CD4-positive, alpha-beta T cell treated with Interleukin-4 for 4 hours (primary cell): ENCODE data around the gene KCNQ1OT1.
A peak's percentile ranks its signal among the peaks of the same experiment; 100 is the strongest.

ENCODE experiments used
- DNase-seq: peaks from one replicate; pipeline ENCODE4 v3.0.0-alpha.2; 2020

KCNQ1OT1 gene

GRCh38 chr11:2699531-2700414 is at the start of gene KCNQ1OT1:
KCNQ1OT1 (minus strand) TSS chr11:2699994.
- peak; percentile 91 for DNase-seq

- DNase-seq, result no peak
Observed at GRCh38 chr11:2748814-2749554, 49.2 kb upstream of the KCNQ1OT1 start.

GRCh38 chr11:2748061-2748813 is 48.4 kb upstream of the KCNQ1OT1 start:
- DNase-seq, result no peak

GRCh38 chr11:2747248-2748027 is 47.6 kb upstream of the KCNQ1OT1 start:
- no peak for DNase-seq

- no peak for DNase-seq
Observed at GRCh38 chr11:2746401-2747247, 46.8 kb upstream of the KCNQ1OT1 start.

- DNase-seq, result no peak
Observed at GRCh38 chr11:2745511-2745910, 45.7 kb upstream of the KCNQ1OT1 start.

GRCh38 chr11:2744166-2744565 is 44.4 kb upstream of the KCNQ1OT1 start:
- DNase-seq, result no peak

- no peak for DNase-seq
Observed at GRCh38 chr11:2743427-2744110, 43.8 kb upstream of the KCNQ1OT1 start.

GRCh38 chr11:2742611-2743426 is 43.0 kb upstream of the KCNQ1OT1 start:
- no peak for DNase-seq

GRCh38 chr11:2742201-2742600 is 42.4 kb upstream of the KCNQ1OT1 start:
- DNase-seq, result no peak

GRCh38 chr11:2741377-2742131 is 41.8 kb upstream of the KCNQ1OT1 start:
- DNase-seq, result no peak

GRCh38 chr11:2741006-2741376 is 41.2 kb upstream of the KCNQ1OT1 start:
- DNase-seq, result no peak

- no peak for DNase-seq
Observed at GRCh38 chr11:2740275-2740940, 40.6 kb upstream of the KCNQ1OT1 start.

GRCh38 chr11:2739531-2740274 is 39.9 kb upstream of the KCNQ1OT1 start:
- no peak for DNase-seq

- no peak for DNase-seq
Observed at GRCh38 chr11:2738551-2739431, 39.0 kb upstream of the KCNQ1OT1 start.

- DNase-seq, result no peak
Observed at GRCh38 chr11:2737866-2738265, 38.1 kb upstream of the KCNQ1OT1 start.

- DNase-seq, result no peak
Observed at GRCh38 chr11:2737226-2737590, 37.4 kb upstream of the KCNQ1OT1 start.
